NCI-H1105 (cell line): Measurements from ENCODE around the gene TXNL1.
"Not testable (repeated sequence)": the region's sequence is repeated elsewhere in the genome, so short reads cannot be mapped to it uniquely, and the experiment has no call there.

Experiments
- DNase-seq: peaks from one replicate; lab custom pipeline; 2025; lab: John Stamatoyannopoulos, UW

The TXNL1 gene

DNA sequence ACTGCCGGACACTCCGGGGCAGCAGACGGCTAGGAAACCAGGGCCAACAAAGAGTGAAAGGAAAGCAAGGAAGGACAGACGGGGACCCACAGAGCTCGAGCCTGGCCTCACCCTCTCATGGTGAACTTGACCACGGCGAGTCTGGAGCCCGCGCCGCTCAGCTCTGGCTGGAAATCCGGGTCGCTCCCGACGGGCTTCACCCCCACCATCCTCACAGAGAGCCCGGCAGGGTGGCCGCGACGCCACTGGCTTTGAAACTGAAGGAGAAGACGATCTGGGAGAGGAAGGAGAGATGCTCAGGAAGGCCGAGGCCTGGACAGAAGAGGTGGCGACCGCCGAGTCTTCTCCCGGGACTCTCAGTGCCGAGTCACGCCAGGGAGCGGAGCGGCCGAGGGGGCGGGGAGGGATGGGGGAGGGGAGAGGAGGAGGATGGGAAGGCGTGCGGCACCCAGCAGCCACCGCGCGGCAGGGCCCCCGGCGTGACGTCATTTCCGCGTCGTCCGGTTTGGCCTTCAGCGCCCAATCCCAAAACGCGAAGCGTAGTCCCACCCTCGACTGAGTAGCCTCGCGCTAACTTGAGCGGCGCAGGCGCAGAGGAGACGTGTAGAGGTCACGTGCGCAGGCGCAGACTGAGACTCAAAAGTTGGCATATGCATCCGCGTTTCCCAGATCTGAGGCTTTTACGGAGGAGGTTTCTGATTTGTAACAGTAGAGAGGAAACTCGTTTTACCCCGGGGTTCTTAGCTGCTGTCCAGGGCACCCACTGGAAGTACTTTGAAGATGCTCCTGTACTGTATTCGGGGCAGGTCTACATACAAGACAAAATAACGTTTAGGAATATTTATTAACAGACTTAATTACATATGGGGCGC is at the start of gene TXNL1:
TSS of gene TXNL1 (minus strand) at position 361 of the 872 bp plus-strand sequence. CDS start at position 209, 152 bp downstream.
- DNase-seq, result peak; percentile 99

DNA sequence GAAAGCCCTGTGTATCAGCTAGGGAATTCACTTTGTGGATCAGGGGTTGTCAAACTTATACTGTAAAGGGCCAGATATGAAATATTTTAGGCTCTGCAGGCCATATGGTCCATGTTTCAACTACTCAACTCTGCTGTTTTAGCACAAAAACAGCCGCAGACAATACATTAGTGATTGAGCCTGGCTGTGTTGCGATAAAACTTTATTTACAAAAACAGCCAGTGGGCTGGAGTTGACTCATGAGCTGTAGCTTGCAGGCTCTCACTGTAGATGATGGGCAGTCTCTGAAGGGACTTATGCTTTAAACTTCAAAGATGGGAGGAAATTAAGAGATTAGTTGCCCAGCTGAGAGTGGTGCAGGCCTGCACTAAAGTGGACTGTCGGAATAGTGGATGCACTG is 45.9 kb upstream of the TXNL1 start:
- DNase-seq, result no peak

DNA sequence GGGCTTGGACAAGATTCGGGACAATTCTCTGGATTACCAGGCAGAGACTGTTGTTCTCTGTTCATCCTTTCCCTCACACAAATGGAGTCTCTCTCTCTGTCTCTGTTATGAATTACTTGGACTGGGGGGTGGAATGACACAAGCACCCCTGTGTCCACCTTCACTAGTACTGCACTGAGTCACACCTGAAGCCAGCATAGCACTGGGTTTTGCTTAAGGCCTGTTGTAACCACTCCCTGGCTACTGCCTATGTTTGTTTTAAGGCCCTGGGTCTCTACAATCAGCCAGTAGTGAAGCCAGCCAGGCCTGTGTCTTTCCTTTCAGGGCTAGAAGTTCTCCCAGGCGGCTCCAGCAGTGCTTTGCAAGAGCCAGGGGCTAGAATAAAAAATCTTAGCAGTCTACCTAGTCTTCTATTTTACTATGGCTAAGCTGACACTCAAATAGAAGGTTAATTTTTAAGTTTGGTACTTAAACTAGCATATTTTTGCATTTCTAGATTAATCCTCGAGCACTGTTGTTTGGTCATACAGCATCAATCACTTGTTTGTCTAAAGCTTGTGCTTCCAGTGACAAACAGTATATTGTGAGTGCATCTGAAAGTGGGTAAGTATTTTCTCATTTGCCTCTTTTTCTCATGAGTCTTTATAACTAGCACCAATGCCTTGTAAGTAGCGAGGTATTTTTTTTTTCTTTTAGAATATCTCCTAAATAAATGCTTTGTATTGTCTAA is 40.6 kb upstream of the TXNL1 start:
- DNase-seq, result no peak

DNA sequence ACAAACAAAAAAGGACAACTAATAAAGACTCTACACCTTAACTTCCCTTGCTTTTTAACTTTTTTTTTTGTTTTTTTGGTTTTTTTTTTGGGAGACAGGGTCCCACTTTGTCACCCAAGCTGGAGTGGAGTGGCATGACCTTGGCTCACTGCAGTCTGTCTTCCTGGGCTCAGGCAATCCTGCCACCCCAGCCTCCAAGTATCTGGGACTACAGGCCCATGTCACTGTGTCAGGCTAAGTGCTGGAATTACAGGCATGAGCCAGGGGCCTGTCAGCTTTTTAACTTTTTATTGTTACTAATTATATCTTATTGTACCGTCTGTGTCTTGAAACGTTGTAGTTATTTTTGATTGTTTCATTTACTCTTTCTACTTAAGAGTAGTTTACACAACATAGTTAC is 38.2 kb upstream of the TXNL1 start:
- no peak for DNase-seq

DNA sequence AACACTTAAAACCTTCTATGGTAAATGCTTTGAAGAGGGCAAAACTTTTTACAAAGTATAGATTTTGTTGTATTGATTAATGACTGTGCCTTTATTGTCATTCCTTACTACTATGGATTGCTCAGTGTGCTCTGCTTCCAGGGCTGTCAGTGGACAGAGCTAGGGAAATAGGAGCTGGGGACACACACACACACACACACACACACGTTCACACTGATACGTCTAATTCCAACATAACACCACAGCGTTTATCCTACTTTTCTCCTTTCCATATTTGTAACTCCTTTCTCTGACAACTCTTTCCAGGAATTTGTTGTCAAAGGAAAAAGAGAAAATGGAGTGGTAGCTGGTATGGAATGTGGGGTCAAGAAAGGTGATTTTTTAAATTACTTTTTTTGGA is 34.6 kb upstream of the TXNL1 start:
- no peak for DNase-seq

DNA sequence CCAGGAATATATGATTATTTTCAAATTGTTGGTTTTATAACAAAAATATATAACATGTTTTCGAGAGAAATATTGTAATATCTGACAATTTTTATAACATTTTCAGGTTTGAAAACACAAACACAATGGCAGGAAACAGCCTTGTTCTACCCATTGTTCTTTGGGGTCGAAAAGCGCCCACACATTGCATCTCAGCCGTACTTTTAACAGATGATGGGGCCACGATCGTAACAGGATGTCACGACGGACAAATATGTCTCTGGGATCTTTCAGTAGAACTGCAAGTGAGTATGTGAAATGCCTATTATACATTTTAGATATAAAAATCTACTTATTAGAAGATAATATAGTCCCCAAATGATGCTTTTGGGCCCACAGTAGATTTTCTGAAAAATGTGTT is 34.0 kb upstream of the TXNL1 start:
- DNase-seq, result no peak

DNA sequence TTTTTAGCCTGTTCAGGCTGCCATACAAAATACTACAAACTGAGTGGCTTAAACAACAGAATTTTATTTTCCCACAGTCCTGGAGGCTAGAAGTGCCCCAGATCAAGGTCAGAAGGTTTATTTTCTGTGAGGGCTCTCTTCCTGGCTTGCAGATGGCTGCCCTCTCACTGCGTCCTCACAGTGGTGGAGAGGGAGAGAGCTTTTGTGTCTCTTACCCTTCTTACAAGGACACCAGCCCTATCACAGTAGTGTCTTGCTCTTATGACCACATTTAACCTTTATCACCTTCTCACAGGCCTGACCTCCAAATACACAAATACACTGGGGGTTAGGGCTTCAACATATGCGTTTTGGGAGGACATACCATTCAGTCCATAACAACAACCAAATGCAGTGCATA is 24.5 kb upstream of the TXNL1 start:
- no peak for DNase-seq

DNA sequence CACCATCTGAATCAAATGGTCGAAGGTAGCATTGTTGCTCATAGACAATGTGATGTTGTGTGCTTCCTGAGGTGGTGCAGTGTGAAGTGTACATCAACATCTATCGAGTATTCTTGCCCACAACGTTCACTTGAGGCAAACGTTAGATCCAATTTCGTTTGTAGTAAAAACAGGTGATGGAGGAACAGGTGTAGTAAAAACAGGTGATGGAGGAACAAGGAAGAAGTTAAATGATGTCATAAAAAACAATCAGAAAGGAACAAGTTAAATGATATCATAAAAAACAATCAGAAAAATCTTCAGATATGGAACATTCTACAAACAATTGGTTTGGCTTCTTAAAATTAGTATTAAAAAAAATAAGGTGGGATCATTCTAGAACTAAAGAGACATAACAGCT is 24.1 kb upstream of the TXNL1 start:
- DNase-seq, result no peak

DNA sequence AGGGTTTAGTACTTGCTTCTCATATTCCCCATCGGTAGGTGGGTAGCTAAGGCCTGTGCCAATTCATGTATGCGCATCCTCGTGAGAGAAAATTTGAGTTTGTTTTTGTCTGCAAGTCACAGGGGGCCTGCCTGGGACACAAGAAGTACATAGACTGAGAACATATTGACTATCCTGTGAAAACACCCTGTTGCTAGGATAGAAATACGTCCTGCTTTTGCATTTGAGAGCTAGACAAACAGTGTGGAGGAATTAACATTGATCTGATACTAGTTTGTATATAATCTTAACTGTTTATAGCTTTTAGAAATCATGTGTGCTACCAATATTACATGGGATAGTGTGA is 23.6 kb upstream of the TXNL1 start:
- no peak for DNase-seq

DNA sequence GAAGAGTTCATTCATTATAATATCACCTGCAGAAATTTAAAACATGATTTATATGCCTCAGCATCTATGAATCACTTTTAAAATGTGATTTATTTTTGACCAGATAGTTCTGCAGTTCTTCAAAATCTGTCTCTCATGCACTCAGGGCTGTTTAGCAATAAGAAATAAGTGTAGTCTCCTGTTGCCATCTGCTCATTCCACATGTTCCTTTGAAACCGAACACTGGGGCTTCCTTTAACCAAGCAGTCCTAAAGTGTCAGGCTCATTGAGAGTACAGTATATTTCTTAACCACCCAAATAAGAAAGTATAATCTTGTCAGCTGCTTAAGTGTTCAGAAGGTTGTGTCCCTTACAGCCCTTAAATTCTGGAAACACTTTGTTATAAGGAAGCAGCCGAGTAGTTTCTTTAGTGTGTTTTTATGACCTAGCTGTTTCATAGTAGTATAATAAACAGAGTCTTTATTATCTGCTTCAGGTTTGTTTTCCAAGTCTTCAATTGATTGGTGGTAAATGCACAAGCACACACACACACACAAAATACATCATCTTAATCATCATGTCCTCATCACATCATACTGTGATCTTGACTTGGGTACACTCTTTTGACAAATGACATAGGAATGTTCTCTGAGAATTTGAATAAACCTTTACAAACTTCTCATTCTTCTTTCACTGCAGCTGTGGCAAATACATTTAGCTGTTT is 23.1 kb upstream of the TXNL1 start:
- DNase-seq, result no peak

DNA sequence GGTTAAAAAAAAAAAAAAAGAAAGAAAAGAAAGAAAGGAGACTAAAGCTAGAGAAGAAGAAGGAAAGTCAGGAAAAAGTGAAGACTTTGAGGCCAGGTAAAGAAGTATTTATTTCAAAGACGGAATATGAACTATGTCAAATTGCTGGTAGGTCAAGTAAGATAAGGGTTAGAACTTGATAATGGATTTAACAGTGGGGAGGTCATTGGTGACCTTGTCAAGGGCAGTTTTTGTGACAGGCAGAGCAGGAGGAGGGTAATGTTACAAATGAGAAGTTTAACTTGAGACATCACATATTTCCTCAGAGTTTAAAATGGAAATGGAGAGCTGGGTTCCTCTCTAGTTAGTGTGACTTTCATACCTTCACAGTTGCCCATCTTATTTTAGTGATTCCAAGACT is 22.3 kb upstream of the TXNL1 start:
- DNase-seq, result no peak

DNA sequence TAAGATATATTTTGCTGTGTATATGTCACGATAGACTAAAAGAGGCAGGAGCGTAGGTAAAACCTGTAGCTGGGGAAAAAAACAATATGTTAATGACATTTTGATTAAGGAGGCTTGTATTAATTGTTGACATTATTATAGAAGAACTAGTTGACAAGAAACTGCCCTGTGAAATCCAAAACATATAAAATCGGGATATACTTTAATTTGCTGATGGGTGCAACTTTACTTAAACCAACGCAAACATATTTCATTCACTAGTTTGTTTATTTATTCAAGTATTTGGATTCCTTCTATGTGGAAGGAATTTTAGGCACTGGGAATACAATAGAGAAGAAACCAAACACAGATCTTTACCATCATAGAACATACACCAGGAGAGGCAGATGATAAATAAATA is 20.7 kb upstream of the TXNL1 start:
- no peak for DNase-seq

DNA sequence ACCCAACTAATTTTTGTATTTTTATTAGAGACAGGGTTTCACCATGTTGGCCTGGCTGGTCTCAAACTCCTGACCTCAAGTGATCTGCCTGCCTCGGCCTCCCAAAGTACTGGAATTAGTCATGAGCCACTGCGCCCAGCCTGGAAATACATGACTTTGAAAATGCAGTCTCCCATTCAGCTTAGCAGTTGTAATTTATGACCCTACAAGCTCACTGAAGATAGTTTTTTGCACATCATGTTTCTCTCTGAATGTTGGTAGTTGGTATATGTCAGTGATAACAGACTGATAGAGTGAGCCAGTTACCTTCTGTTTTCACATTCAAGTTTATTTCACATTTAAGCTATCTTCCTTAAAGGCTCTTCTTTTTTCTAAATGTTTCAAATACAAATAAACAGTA is 19.9 kb upstream of the TXNL1 start:
- no peak for DNase-seq

DNA sequence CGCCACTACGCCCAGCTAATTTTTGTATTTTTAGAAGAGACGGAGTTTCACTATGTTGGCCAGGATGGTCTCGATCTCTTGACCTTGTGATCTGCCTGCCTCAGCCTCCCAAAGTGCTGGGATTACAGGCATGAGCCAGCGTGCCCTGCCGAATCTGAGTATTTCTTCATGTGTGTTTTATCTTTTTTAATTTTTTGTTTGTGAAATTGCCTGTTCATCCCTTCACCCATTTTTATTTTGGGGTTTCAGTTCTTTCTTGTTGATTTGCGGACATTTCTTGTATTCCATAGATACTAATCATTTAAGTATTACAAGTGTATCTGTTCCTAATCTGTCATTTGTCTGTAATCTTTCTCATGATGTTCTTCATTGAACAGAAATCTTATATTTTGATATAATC is 15.9 kb upstream of the TXNL1 start:
- not testable (repeated sequence) for DNase-seq

DNA sequence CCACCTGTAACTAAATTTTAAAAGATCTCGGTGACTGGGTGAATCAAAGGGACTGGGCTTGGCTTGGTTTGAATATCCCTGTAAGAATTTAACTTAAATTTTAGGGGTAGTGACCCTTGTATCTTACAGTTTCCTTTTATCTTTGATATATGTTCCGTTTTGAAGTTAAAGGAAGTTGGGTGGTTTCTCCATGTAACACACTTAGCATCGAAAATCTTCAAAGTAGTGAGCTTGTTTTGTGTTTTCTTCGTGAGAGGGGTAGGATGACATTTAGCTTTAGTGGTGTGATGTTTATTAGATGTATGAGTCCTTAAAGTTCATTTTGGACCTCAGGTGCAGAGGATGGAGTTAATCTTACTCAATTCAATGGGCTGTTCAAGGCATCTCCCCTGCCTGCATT is 14.4 kb upstream of the TXNL1 start:
- no peak for DNase-seq

DNA sequence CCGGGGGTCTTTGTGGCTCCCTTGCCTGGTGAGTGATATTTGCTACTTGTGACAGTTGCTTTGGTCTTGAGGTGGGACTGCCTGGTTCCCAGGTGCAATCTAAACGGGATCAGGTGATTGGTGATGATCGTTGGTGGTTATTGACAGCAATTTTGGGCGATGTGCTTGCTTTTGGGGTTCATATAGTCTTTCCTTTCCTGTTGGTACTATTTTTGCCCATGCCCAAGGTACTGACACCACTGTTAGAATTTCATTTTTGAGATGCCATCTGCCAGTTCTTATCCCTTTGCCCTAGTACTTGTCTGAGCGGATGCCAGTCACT is 13.3 kb upstream of the TXNL1 start:
- DNase-seq, result no peak

DNA sequence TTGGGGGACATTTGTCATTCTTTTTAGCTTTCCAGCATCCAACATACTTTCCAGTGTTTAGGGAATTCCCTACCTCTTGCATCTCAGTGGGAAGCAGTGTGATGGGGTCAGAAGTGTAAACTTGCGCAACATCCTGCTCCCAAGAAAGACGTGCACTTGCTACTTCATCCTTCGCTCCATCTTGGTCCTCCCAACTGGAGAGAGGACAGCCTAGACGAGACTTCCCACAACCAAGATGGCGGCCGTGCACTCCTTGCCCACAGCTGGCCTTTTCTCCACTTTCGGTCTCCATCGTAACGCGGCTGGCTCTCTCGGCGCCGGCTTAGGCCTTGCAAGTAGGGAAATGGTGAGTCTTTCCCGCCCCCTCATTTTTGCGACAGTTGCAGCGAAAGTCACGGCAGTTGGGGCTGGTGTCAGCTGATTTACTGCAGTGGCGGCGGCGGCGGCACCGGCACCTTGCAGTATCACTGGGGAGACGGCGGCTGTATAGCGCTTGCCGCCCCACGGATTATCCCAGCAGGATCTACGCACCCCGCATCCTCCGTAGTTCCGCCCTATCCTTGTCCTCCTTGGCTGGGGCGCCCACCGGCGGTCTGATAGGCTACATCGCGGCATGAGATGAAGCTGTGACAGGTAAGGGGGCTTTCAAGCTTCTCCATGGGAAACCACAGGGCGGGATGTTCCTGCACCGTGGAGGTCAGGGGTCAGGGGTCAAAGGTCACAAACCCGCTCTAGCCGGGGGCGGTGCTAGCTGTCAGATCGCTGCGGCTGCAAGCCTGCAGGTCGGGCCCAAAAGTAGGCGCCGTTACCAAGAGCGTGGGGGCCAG is 12.8 kb upstream of the TXNL1 start, which contains the start of gene WDR7:
TSS of gene WDR7 (plus strand) at position 416 of the 827 bp plus-strand sequence. CDS start 21,157 bp downstream, outside the sequence.
- peak; percentile 98 for DNase-seq

DNA sequence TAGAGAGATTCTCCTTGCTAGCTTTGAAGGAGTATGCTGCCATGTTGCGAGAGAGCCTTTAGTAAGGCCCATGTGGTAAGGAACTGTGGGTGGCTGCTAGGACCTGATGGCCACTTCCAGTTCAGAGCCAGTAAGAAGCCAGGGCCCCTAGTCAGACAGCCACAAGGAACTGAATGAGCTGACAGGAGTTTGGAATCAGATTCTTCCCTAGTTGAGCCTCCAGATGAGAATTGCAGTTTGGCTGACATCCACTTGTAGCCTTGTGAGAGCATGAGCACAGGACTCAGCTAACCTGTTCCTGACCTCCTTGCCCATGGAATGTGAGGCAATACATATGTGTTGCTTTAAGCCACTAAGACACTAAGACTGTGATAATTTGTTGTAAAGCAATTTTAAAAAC is 11.6 kb upstream of the TXNL1 start:
- no peak for DNase-seq

DNA sequence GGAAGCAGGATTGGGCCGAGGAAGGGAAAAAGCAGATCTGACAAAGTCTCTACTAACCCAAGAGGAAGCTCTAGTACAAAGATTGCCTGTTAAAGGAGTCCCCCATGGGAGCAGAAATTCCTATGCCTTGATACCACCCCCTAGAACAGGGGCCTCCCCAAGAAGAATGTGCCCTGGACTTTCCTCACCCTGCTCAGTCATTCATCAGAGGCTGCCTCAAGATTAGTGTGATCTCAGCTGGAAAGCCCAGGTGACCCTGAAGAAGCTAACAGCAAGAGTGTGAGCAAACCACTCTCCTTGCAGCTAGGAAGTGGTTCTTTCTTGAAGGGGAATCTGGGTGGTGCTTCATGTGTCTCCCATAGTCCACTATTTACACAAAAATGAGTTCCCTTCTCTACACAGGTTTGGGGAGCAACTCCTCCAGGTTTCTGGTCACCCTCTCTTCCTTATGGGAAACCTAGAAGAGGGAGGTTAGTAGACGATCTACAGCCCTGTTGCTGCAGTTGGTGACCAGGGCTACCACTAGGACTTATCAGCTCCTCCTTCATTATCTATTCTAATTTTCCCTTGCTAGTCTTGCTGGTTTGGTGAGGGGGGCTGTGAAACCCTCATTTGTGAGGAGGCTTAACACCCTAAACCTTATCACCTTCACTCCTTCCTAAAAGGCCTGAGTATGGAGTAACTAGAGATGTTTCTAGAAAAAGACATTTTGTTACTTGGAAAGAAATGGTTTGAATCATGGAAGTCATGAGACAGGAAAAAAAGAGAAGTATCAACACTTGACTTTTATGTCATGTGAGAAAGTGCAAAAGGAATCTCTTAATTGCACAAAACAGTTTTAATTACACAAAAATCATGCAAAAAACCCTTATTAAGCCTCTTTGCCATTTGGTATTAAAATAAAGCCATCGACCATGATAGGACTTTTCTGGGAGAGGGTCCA is 9.8 kb upstream of the TXNL1 start:
- no peak for DNase-seq

DNA sequence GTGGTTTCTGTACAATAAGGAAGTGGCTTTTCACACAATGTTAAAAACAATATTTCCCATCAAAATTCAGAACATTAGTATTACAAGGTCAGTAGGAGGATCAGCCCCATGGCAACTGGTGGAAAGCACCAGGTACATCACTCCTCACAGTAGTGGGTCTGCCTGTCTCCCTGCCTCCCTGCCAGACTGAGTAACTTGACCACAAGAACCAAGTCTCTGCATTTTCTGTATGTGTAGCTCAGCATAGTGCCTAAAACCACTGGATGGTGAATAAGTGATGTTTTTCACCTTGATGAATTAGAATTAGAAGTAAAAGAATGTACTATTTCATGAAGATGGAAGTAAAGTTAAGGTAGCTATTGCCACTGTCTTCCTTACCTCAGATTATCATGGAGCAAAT is 8.7 kb upstream of the TXNL1 start:
- no peak for DNase-seq
